Liver (tissue), 9 donors: ENCODE results near the gene UIMC1. TPM values are rescaled to one million over a fixed set of nuclear protein-coding genes. Genes with fewer than 3 reads are reported as not detected.

ENCODE experiments used
- DNase-seq: peaks from one replicate; pipeline ENCODE4 v3.0.0-alpha.2; 2017; ENCODE audit warnings: low spot score
- H3K27ac ChIP-seq, 2 donors: one replicate each; pipeline ENCODE4 v1.7.0; 2013; ENCODE audit warnings: inconsistent platforms in 2 of 2, low read length in 2 of 2, control low read depth in 1 of 2, low read depth in 1 of 2, mild to moderate bottlenecking in 1 of 2
- H3K27me3 ChIP-seq, 4 donors: one replicate each; pipeline versions ENCODE4 v1.6.1 to v1.7.0; 2013; ENCODE audit warnings: low read length in 3 of 4, inconsistent platforms in 1 of 4, mild to moderate bottlenecking in 1 of 4, moderate library complexity in 1 of 4; ENCODE audit not compliant: control insufficient read depth in 4 of 4, insufficient read depth in 4 of 4
- H3K36me3 ChIP-seq, 4 donors: one replicate each; pipeline versions ENCODE4 v1.6.1 to v1.7.0; 2013; ENCODE audit warnings: low read length in 3 of 4, mild to moderate bottlenecking in 3 of 4, low read depth in 1 of 4, moderate library complexity in 1 of 4; ENCODE audit not compliant: control insufficient read depth in 4 of 4, insufficient read depth in 3 of 4
- H3K4me1 ChIP-seq, 4 donors: one replicate each; pipeline versions ENCODE4 v1.6.1 to v1.7.0; 2013; ENCODE audit warnings: low read length in 3 of 4, mild to moderate bottlenecking in 3 of 4, moderate library complexity in 1 of 4; ENCODE audit not compliant: control insufficient read depth in 4 of 4, insufficient read depth in 4 of 4
- H3K4me3 ChIP-seq, 3 donors: one replicate each; pipeline versions ENCODE4 v1.6.1 to v1.7.0; 2013; ENCODE audit warnings: low read length in 3 of 3, control low read depth in 1 of 3, low read depth in 1 of 3, mild to moderate bottlenecking in 1 of 3
- H3K9ac ChIP-seq, 2 donors: one replicate each; pipeline ENCODE4 v1.7.0; 2013; ENCODE audit warnings: low read length in 2 of 2, mild to moderate bottlenecking in 2 of 2, moderate library complexity in 2 of 2, control low read depth in 1 of 2, low read depth in 1 of 2
- H3K9me3 ChIP-seq, 4 donors: one replicate each; pipeline versions ENCODE4 v1.6.1 to v1.7.0; 2013; ENCODE audit warnings: low read length in 3 of 4; ENCODE audit not compliant: control insufficient read depth in 4 of 4
- EGR1 ChIP-seq, 2 donors: IDR thresholded peaks; 2 replicates each; pipeline ENCODE4 v1.6.1; 2016 to 2018; ENCODE audit warnings: antibody characterized with exemption in 2 of 2, low read depth in 2 of 2
- FOXA1 ChIP-seq: IDR thresholded peaks from 2 replicates; pipeline ENCODE4 v1.6.1; 2016; ENCODE audit warnings: antibody characterized with exemption
- FOXA2 ChIP-seq: IDR thresholded peaks from 2 replicates; pipeline ENCODE4 v1.6.1; 2016; ENCODE audit warnings: antibody characterized with exemption
- GABPA ChIP-seq, 2 donors: IDR thresholded peaks in 1 of 2; conservative IDR thresholded peaks in 1 of 2; 2 replicates each; pipeline ENCODE4 v1.6.1; 2016; ENCODE audit warnings: antibody characterized with exemption in 2 of 2, mild to moderate bottlenecking in 1 of 2, moderate library complexity in 1 of 2
- HNF4A ChIP-seq, 2 donors: conservative IDR thresholded peaks; 2 replicates each; pipeline ENCODE4 v1.6.1; 2016; ENCODE audit warnings: antibody characterized with exemption in 2 of 2, mild to moderate bottlenecking in 2 of 2
- JUND ChIP-seq, 2 donors: IDR thresholded peaks; 2 replicates each; pipeline ENCODE4 v1.6.1; 2016; ENCODE audit warnings: antibody characterized with exemption in 2 of 2
- MAX ChIP-seq: IDR thresholded peaks from 2 replicates; pipeline ENCODE4 v1.6.1; 2016; ENCODE audit warnings: antibody characterized with exemption
- NR2F2 ChIP-seq: IDR thresholded peaks from 2 replicates; pipeline ENCODE4 v1.6.1; 2016; ENCODE audit warnings: antibody characterized with exemption
- RAD21 ChIP-seq, 2 donors: IDR thresholded peaks; 2 replicates each; pipeline ENCODE4 v1.6.1; 2016; ENCODE audit warnings: antibody characterized with exemption in 2 of 2, mild to moderate bottlenecking in 2 of 2
- REST ChIP-seq: IDR thresholded peaks from 2 replicates; pipeline ENCODE4 v1.6.1; 2016; ENCODE audit warnings: antibody characterized with exemption, mild to moderate bottlenecking
- RXRA ChIP-seq, 2 donors: IDR thresholded peaks; 2 replicates each; pipeline ENCODE4 v1.6.1; 2017 to 2018; ENCODE audit warnings: antibody characterized with exemption in 2 of 2, mild to moderate bottlenecking in 1 of 2
- SP1 ChIP-seq: IDR thresholded peaks from 2 replicates; pipeline ENCODE4 v1.6.1; 2018; ENCODE audit warnings: antibody characterized with exemption, mild to moderate bottlenecking
- TAF1 ChIP-seq: conservative IDR thresholded peaks from 2 replicates; pipeline ENCODE4 v1.6.1; 2016; ENCODE audit warnings: antibody characterized with exemption, mild to moderate bottlenecking
- YY1 ChIP-seq: IDR thresholded peaks from 2 replicates; pipeline ENCODE4 v1.6.1; 2016; ENCODE audit warnings: antibody characterized with exemption, mild to moderate bottlenecking
- WGBS: extraction: QIAGEN DNeasy Blood & Tissue Kit; methylation state at CpG from one replicate; pipeline ENCODE4 v1.1.7; 2013; 5-methylcytosine and 5-hydroxymethylcytosine counted together
- polyA plus RNA-seq, 2 donors: library from polyadenylated mRNA; stranded (reverse) in 1 of 2; unstranded in 1 of 2; fragments of 200-250 nt in 1 of 2; fragments of >200 nt in 1 of 2; fragmentation: Nextera tagmentation in 1 of 2; extraction: Ambion mirVana in 1 of 2; gene quantifications; one replicate each; pipeline versions ENCODE4 v1.2.1 to v1.2.3, GENCODE V29; 2013 to 2015
- total RNA-seq, 2 donors: library from RNA; depleted of rRNA; stranded (reverse); fragments of >200 nt; gene quantifications; one replicate each; pipeline ENCODE4 v1.2.3, GENCODE V29; 2014
- TF ChIP-seq, protein P1 (sequence below): fragments of 150-350 bp; IDR thresholded peaks from 2 replicates; pipeline ENCODE4 v1.5.1; 2017; ENCODE audit warnings: improper control_type of control experiment, low read depth, low read length; ENCODE audit not compliant: missing input control
- TF ChIP-seq, protein P2 (sequence below): IDR thresholded peaks from 2 replicates; pipeline ENCODE4 v1.6.1; 2016; ENCODE audit warnings: antibody characterized with exemption
- TF ChIP-seq, protein P3 (sequence below): IDR thresholded peaks from 2 replicates; pipeline ENCODE4 v1.6.1; 2016; ENCODE audit warnings: antibody characterized with exemption
- donor health status: healthy.
- donor health status: healthy.
- donor health status: healthy.
- donor health status: healthy.
- donor health status: healthy.

UIMC1 gene
- total and polyA plus RNA-seq, 4 donors: 5.9 to 26.0 (median 11.7) TPM

GRCh38 chr5:177041936-177042335, 35.4 kb upstream of the UIMC1 start:
- no peak overlapping the region for H3K27ac ChIP-seq
- DNase-seq: no peak
- H3K4me1 ChIP-seq: no peaks in the 10 kb centered on the region
- 98% methylated on average over 2 of the region's 2 CpGs for WGBS
- H3K36me3 ChIP-seq: peaks cover 3 to 28% (median 16%) of the 10 kb centered on the region in 4 donors
- no peaks in the 10 kb centered on the region for H3K27me3 ChIP-seq
- no peaks in the 10 kb centered on the region for H3K9me3 ChIP-seq
- TF ChIP-seq GABPA (IDR thresholded peaks at IDR 0.05 in 1 of 2, conservative IDR thresholded peaks at IDR 0.05 in 1 of 2) (no peak), RAD21 (IDR thresholded peaks at IDR 0.05) (no peak), SP1 (no peak), MAX (no peak), JUND (IDR thresholded peaks at IDR 0.05) (no peak)
- TF ChIP-seq, protein P1, sequence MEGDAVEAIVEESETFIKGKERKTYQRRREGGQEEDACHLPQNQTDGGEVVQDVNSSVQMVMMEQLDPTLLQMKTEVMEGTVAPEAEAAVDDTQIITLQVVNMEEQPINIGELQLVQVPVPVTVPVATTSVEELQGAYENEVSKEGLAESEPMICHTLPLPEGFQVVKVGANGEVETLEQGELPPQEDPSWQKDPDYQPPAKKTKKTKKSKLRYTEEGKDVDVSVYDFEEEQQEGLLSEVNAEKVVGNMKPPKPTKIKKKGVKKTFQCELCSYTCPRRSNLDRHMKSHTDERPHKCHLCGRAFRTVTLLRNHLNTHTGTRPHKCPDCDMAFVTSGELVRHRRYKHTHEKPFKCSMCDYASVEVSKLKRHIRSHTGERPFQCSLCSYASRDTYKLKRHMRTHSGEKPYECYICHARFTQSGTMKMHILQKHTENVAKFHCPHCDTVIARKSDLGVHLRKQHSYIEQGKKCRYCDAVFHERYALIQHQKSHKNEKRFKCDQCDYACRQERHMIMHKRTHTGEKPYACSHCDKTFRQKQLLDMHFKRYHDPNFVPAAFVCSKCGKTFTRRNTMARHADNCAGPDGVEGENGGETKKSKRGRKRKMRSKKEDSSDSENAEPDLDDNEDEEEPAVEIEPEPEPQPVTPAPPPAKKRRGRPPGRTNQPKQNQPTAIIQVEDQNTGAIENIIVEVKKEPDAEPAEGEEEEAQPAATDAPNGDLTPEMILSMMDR: no peak
- H3K4me3 ChIP-seq: no peak overlapping the region
- H3K9ac ChIP-seq: no peak overlapping the region

DNA sequence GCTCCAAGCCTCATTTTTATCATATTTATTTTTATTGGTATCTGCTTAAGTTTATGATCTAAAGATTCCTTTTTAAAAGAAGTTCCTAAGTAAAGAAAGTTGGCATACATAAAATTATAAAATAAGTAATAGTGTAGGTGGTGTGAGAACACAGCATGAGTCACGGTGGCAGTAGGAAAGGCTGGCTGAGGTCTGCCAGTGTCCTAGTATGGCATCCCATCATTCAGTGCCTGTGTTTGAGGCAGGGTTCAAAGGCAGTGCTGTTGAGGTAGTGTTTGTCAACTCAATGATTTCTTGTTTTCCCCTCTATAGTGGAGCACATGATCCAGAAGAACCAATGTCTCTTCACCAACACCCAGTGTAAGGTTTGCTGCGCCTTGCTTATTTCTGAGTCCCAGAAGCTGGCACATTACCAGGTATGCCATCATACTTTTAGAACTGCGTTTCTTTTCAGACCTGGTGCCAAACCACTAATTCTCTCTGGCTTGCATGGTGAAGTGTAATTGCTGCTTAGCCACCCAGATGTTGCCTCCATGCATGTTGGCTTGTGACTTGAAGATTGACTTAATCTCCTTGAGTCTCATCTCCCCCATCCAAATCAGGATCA, 34.3 kb upstream of the UIMC1 start:
- no peaks in the 10 kb centered on the region for H3K27me3 ChIP-seq
- TF ChIP-seq HNF4A (conservative IDR thresholded peaks at IDR 0.05) (no peak), RAD21 (IDR thresholded peaks at IDR 0.05) (no peak), FOXA1 (no peak), EGR1 (IDR thresholded peaks at IDR 0.05; ENCODE audit: low read depth in 2 of 2) (no peak), SP1 (no peak), REST (no peak), TAF1 (no peak), YY1 (no peak), GABPA (IDR thresholded peaks at IDR 0.05 in 1 of 2, conservative IDR thresholded peaks at IDR 0.05 in 1 of 2) (no peak), JUND (IDR thresholded peaks at IDR 0.05) (no peak), FOXA2 (no peak), NR2F2 (no peak), MAX (no peak), RXRA (IDR thresholded peaks at IDR 0.05) (no peak)
- TF ChIP-seq, protein P2, sequence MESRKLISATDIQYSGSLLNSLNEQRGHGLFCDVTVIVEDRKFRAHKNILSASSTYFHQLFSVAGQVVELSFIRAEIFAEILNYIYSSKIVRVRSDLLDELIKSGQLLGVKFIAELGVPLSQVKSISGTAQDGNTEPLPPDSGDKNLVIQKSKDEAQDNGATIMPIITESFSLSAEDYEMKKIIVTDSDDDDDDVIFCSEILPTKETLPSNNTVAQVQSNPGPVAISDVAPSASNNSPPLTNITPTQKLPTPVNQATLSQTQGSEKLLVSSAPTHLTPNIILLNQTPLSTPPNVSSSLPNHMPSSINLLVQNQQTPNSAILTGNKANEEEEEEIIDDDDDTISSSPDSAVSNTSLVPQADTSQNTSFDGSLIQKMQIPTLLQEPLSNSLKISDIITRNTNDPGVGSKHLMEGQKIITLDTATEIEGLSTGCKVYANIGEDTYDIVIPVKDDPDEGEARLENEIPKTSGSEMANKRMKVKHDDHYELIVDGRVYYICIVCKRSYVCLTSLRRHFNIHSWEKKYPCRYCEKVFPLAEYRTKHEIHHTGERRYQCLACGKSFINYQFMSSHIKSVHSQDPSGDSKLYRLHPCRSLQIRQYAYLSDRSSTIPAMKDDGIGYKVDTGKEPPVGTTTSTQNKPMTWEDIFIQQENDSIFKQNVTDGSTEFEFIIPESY: no peak
- TF ChIP-seq, protein P3, sequence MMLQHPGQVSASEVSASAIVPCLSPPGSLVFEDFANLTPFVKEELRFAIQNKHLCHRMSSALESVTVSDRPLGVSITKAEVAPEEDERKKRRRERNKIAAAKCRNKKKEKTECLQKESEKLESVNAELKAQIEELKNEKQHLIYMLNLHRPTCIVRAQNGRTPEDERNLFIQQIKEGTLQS: no peak
- TF ChIP-seq, protein P1: no peak

More for the DNA sequence above, 34.3 kb upstream of the UIMC1 start:
- no peak for DNase-seq
- 92% methylated on average over 3 of the region's 3 CpGs for WGBS
- Histone ChIP-seq H3K27ac (no peak overlapping the region), H3K4me1 (no peaks in the 10 kb centered on the region), H3K9me3 (no peaks in the 10 kb centered on the region), H3K9ac (no peak overlapping the region), H3K36me3 (peaks cover 3 to 28% (median 14%) of the 10 kb centered on the region in 4 donors), H3K4me3 (no peak overlapping the region)
